ENCODE data around the gene IGF1R.

Gene IGF1R

DNA sequence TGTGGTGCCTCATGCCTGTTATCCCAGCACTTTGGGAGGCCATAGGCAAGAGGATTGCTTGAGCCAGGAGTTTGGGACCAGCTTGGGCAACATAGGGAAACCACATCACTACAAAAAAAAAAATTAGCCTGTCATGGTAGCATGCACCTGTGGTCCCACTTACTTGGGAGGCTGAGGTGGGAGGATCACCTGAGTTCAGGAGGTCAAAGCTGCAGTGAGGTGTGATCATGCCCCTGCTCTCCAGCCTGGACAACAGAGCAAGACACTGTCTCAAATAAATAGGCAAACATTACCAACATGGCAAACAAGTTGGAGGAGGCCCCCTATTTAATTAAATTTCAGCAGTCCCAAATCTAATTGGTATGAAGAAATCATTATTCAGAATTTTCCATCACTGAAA lies 215.6 kb downstream of the IGF1R start:
- H3K4me3 ChIP-seq (ENCODE audit: low read depth, low read length) = no peak overlapping the region
- no peak for DNase-seq (ENCODE audit: low read depth)
- TF ChIP-seq, protein P1, sequence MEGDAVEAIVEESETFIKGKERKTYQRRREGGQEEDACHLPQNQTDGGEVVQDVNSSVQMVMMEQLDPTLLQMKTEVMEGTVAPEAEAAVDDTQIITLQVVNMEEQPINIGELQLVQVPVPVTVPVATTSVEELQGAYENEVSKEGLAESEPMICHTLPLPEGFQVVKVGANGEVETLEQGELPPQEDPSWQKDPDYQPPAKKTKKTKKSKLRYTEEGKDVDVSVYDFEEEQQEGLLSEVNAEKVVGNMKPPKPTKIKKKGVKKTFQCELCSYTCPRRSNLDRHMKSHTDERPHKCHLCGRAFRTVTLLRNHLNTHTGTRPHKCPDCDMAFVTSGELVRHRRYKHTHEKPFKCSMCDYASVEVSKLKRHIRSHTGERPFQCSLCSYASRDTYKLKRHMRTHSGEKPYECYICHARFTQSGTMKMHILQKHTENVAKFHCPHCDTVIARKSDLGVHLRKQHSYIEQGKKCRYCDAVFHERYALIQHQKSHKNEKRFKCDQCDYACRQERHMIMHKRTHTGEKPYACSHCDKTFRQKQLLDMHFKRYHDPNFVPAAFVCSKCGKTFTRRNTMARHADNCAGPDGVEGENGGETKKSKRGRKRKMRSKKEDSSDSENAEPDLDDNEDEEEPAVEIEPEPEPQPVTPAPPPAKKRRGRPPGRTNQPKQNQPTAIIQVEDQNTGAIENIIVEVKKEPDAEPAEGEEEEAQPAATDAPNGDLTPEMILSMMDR (conservative IDR thresholded peaks at IDR 0.05; ENCODE audit: low read depth, low read length) = no peak

DNA sequence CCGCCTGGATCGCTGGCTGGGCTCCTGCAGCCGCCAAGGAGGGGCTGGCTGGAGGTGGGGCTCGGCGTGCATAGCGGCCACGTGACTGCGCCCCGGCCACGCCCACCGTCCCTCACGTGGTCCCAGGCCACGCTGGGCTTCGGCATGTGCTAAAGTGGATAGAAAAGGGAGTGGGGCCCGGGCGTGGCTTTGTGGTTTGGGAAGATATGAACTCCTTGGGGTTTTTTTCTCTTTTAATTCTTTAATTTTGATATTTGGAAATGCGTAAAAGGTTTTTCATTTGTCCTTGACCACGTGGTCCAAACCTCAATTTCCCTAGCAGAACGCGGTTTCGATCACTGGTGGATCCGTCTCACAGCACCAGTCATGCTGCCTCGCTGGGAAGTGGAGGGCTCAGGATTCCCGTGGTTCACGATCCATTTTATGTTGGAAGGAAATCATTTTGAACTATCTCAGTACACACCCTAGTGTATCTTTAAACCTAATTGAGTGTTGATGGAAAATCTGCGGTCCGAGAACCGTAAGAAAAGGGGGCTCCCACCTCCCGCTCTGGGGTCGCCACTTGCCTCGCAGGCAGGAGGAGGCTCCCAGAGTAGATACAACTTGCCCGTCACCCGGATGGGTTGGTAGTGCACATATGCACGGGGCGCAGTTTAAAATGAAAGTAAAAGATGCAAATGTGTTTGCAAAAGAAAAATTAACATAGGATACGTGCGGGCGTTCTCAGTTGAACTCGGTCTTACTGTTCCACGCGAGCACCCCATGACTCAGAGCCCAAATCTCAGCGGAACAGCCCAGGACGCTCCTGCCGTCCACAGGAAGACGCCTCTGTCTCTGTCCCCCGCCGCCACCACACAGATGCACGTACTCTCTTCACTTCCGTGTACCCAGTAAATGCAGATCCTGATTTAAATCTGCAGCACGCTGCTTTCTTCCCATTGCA lies 217.3 kb downstream of the IGF1R start:
- DNase-seq (ENCODE audit: low read depth) = peak; percentile 80

DNA sequence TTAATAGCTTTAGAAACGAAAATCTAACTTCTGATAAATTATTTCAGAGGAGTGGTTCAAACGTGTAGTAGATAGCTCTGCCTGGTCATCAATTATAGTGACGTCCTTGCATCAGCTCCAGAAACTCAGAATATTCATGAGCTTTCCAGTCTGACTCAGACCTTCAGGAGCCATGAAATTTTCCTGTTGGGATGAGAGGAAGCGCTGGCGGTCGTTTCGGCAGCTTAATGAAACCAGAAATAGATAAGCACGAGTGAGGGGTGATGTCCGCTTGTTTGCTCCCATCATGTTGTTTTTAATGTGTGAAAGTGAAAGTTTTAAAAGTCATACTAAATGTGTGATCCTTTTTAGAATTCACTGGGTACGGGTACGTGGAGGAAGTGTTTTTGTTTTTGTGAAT lies 218.2 kb downstream of the IGF1R start:
- TF ChIP-seq, protein P1 (conservative IDR thresholded peaks at IDR 0.05; ENCODE audit: low read depth, low read length) = no peak
- H3K4me3 ChIP-seq (ENCODE audit: low read depth, low read length) = peak overlapping the region; percentile 64
- peak; percentile 62 for DNase-seq (ENCODE audit: low read depth)

More for the DNA sequence above, 217.3 kb downstream of the IGF1R start:
- peak overlapping the region; percentile 64 for H3K4me3 ChIP-seq (ENCODE audit: low read depth, low read length)
- TF ChIP-seq, protein P1 (conservative IDR thresholded peaks at IDR 0.05; ENCODE audit: low read depth, low read length) = no peak

DNA sequence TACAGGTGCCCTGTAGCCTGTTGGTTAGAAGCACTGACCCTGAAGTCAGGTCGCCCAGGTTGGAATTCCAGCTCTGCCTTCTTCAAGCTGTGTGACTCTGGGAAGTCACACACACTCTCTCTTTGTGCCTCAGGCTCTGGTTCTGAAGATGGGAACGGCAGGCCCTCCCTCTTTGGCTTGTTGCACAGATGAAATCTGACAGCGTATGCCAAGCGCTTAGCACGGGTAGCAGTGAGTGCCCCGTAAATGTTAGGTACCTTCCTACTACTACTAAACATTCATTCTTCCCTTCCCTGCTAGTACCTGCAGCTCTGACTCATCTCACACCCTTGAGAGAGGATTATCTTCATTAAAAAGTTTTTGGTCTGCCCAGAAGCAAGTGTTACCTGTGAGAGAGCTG lies 220.2 kb downstream of the IGF1R start:
- TF ChIP-seq, protein P1 (conservative IDR thresholded peaks at IDR 0.05; ENCODE audit: low read depth, low read length) = no peak
- no peak for DNase-seq (ENCODE audit: low read depth)
- no peak overlapping the region for H3K4me3 ChIP-seq (ENCODE audit: low read depth, low read length)

DNA sequence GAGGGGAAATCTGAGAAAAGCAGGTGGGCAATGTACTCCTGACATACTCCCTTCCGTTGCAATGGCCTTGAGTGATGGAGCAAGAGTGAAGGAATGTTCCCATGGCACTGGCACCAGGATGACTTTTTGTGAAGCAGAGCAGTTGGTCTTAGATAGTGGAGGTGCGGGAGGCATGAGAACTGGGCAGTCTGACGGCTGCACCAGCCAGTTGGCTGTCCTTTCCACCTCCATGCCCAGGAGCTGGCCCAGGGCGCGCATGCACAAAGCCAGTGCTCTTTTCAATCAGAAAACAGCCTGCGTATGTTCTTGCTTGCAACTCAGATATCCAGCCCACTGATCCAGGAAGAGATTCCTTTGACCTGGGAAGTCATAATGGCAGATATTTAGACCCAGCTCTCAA lies 222.4 kb downstream of the IGF1R start:
- TF ChIP-seq, protein P1 (conservative IDR thresholded peaks at IDR 0.05; ENCODE audit: low read depth, low read length) = no peak

DNA sequence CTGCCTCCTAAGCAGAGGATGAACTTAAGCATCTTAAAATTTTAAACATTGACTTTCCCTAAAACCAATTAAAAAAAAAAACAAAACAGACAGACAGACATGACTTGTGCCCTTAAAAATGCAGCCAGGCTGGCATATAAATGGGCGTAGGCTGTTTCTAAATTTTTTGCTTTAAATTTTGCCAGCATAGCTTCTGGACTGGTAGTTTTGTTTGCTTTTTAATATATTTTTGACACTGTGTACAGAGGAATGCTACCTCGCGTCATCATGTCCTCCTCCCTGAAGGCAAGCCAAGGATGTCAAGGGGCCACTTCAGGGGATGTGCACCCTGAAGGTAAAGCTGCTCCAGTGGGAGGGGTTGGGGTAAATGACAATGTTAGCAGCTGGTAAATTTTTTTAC lies 224.4 kb downstream of the IGF1R start:
- TF ChIP-seq, protein P1 (conservative IDR thresholded peaks at IDR 0.05; ENCODE audit: low read depth, low read length) = no peak
- peak; percentile 28 for DNase-seq (ENCODE audit: low read depth)
- H3K4me3 ChIP-seq (ENCODE audit: low read depth, low read length) = no peak overlapping the region

More for the DNA sequence above, 222.4 kb downstream of the IGF1R start:
- DNase-seq (ENCODE audit: low read depth) = no peak
- H3K4me3 ChIP-seq (ENCODE audit: low read depth, low read length) = no peak overlapping the region

Measured in choroid plexus epithelial cell (primary cell).